ENCODE measurements around the gene TYW1B. TPM values are rescaled to one million over a fixed set of nuclear protein-coding genes. Genes with fewer than 3 reads are reported as not detected.
"Not testable (repeated sequence)": the region's sequence is repeated elsewhere in the genome, so short reads cannot be mapped to it uniquely, and the experiment has no call there.

Gene TYW1B
- total RNA-seq, 1 experiment from 2014 or later: 1.7 TPM

DNA sequence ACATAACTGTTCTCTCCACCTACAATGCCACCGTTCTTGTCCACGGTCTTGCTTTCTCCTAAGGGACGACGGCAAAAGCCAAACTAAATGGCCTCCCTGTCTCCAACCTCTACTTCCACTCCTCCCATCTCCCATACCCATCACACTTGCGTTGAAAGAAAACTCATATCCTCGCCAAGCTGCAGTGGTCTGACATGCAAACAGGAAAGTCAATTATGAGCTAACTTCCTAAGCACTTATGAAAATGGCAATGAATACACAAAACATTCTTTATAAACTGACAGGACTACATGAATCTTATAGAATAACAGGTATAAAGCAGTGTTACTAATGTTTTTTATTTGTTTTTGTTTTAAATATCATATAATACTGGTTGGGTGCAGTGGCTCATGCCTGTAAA lies 46.4 kb downstream of the TYW1B start:
- CTCF ChIA-PET: no interaction called here
- Mint-ChIP-seq H3K27ac (ENCODE audit: unreplicated experiment) (no peak overlapping the region), H3K36me3 (ENCODE audit: insufficient read depth, unreplicated experiment) (no peaks in the 10 kb centered on the region), H3K4me3 (ENCODE audit: low read depth, unreplicated experiment) (no peak overlapping the region), H3K9me3 (ENCODE audit: low read depth, unreplicated experiment) (no peaks in the 10 kb centered on the region), H3K27me3 (ENCODE audit: unreplicated experiment) (no peaks in the 10 kb centered on the region), H3K4me1 (ENCODE audit: low read depth, unreplicated experiment) (no peaks in the 10 kb centered on the region)
- intact Hi-C loops (cut with micrococcal nuclease; ENCODE audit: unreplicated experiment): no loop called here
- BruUV-seq (replicated peaks): no TSS peak
- TF ChIP-seq, protein P1, sequence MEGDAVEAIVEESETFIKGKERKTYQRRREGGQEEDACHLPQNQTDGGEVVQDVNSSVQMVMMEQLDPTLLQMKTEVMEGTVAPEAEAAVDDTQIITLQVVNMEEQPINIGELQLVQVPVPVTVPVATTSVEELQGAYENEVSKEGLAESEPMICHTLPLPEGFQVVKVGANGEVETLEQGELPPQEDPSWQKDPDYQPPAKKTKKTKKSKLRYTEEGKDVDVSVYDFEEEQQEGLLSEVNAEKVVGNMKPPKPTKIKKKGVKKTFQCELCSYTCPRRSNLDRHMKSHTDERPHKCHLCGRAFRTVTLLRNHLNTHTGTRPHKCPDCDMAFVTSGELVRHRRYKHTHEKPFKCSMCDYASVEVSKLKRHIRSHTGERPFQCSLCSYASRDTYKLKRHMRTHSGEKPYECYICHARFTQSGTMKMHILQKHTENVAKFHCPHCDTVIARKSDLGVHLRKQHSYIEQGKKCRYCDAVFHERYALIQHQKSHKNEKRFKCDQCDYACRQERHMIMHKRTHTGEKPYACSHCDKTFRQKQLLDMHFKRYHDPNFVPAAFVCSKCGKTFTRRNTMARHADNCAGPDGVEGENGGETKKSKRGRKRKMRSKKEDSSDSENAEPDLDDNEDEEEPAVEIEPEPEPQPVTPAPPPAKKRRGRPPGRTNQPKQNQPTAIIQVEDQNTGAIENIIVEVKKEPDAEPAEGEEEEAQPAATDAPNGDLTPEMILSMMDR (IDR thresholded peaks at IDR 0.05; ENCODE audit: unreplicated experiment): no peak
- no peak for DNase-seq

DNA sequence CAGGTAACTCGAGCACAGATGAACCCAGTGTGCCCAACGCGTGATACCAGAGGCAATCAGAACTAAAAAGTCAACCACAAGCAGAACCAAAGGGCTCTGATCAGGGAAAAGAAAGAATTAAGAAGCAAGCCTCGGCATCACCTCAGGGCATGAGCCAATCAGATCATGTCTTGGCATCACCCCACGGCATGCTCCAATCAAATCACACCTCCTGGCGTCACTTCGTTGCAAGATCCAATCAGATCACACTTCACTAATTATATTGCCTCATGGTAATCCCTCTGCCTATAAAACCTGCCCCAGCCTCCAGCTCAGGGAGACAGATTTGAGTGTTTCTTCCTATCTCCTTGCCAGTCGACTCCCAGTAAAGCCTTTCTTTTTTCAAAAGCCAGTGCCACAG lies 46.8 kb downstream of the TYW1B start:
- no peak overlapping the region for H3K27ac Mint-ChIP-seq (ENCODE audit: unreplicated experiment)
- no peaks in the 10 kb centered on the region for H3K27me3 Mint-ChIP-seq (ENCODE audit: unreplicated experiment)
- H3K4me1 Mint-ChIP-seq (ENCODE audit: low read depth, unreplicated experiment): no peaks in the 10 kb centered on the region
- no peaks in the 10 kb centered on the region for H3K9me3 Mint-ChIP-seq (ENCODE audit: low read depth, unreplicated experiment)
- no peak overlapping the region for H3K4me3 Mint-ChIP-seq (ENCODE audit: low read depth, unreplicated experiment)
- TF ChIP-seq, protein P1 (IDR thresholded peaks at IDR 0.05; ENCODE audit: unreplicated experiment): no peak
- intact Hi-C loops (cut with micrococcal nuclease; ENCODE audit: unreplicated experiment): no loop called here
- BruUV-seq (replicated peaks): no TSS peak
- CTCF ChIA-PET: no interaction called here
- no peaks in the 10 kb centered on the region for H3K36me3 Mint-ChIP-seq (ENCODE audit: insufficient read depth, unreplicated experiment)
- no peak for DNase-seq

DNA sequence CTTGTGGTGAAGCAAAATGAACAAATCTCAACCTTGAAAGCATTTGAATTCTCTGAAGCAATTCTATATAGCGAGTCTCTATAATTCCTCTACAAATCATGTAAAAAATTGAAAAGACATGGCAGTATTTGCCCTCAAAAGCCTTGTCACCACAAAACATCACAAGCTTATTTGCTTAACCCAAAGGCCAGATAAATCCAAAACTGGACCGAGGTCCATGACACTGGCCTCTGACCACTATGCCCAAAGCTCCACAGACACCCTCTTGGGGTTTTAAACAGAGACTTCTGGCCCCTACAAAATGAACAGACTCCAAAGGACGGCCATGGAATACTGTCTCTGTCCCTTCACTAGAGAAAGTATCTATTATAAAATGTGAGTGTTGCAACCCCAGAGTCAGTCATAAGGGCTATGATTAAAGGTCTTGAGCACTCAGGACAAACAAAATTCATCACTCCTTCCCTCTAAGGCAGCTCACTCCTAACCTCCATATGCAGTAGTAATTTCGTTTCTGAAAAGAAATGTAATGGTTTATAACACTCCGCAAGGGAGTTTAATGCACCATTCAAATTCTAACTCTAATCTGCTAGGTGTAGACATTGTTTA lies 47.6 kb downstream of the TYW1B start:
- BruUV-seq (replicated peaks); H3K4me3 Mint-ChIP-seq (ENCODE audit: low read depth, unreplicated experiment); H3K9me3 Mint-ChIP-seq (ENCODE audit: low read depth, unreplicated experiment); CTCF ChIA-PET; DNase-seq; intact Hi-C loops (cut with micrococcal nuclease; ENCODE audit: unreplicated experiment); H3K4me1 Mint-ChIP-seq (ENCODE audit: low read depth, unreplicated experiment); H3K27me3 Mint-ChIP-seq (ENCODE audit: unreplicated experiment); H3K36me3 Mint-ChIP-seq (ENCODE audit: insufficient read depth, unreplicated experiment); H3K27ac Mint-ChIP-seq (ENCODE audit: unreplicated experiment): not testable (repeated sequence)

DNA sequence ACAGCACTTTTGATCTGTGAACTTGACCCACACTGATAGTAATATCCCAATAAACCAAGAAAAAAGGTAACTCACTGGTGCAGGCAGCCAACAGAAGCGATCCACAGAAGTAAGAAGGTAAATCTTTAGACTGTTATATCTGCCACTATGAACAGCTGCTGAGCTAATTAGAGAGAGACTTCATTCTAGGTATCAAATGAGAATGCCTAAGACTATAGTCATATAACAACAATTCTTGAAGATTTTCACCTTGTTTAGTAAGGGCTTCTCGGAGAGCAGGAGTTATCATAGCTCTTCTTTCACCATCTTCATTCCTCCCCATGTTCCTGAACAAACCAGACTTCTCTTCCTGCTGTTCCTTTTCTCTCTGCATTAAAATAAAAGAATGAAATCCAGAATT lies 50.8 kb downstream of the TYW1B start:
- H3K27me3 Mint-ChIP-seq (ENCODE audit: unreplicated experiment); BruUV-seq (replicated peaks); H3K27ac Mint-ChIP-seq (ENCODE audit: unreplicated experiment); DNase-seq; CTCF ChIA-PET; H3K4me3 Mint-ChIP-seq (ENCODE audit: low read depth, unreplicated experiment); intact Hi-C loops (cut with micrococcal nuclease; ENCODE audit: unreplicated experiment); H3K36me3 Mint-ChIP-seq (ENCODE audit: insufficient read depth, unreplicated experiment); H3K4me1 Mint-ChIP-seq (ENCODE audit: low read depth, unreplicated experiment); H3K9me3 Mint-ChIP-seq (ENCODE audit: low read depth, unreplicated experiment): not testable (repeated sequence)

DNA sequence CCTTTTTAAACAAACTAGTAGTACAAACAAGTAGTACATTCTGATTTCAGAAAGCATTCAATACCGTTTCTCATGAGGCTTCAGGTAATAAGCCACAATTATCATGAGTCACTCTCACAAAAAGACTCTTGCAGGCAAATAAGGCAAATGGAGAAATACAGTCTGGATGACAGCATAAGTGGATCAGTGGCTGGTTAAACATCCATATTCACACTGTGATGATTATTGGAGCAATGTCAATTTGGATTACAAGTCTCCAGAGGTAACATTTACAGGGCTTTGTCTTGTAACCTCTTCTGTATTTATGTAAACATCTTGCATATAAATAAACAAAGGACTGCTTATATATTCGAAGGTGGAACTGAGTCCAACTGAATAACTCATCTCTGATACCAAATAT lies 55.4 kb downstream of the TYW1B start:
- H3K4me1 Mint-ChIP-seq (ENCODE audit: low read depth, unreplicated experiment); intact Hi-C loops (cut with micrococcal nuclease; ENCODE audit: unreplicated experiment); H3K9me3 Mint-ChIP-seq (ENCODE audit: low read depth, unreplicated experiment); DNase-seq; H3K36me3 Mint-ChIP-seq (ENCODE audit: insufficient read depth, unreplicated experiment); H3K27me3 Mint-ChIP-seq (ENCODE audit: unreplicated experiment); H3K27ac Mint-ChIP-seq (ENCODE audit: unreplicated experiment); H3K4me3 Mint-ChIP-seq (ENCODE audit: low read depth, unreplicated experiment); CTCF ChIA-PET; BruUV-seq (replicated peaks): not testable (repeated sequence)

DNA sequence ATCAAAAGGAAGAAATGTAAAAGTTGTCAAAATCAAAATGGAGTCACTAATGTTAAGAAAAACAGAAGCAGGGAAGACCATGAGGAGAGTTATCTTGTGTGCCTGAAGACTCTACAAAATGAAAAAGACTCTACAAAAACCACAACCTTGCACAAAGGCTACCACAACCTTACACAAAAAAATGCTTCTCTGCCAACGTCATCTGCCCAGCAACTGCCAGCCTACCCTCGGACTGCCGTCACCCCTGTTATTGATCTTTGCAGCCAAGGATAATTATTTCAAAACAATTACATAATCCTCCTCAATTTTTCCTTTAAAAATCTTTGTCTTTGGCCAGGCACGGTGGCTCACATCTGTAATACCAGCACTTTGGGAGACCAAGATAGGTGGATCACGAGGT lies 61.0 kb downstream of the TYW1B start:
- not testable (repeated sequence) for H3K27ac Mint-ChIP-seq (ENCODE audit: unreplicated experiment)

More for the DNA sequence above, 61.0 kb downstream of the TYW1B start:
- BruUV-seq (replicated peaks); intact Hi-C loops (cut with micrococcal nuclease; ENCODE audit: unreplicated experiment); H3K9me3 Mint-ChIP-seq (ENCODE audit: low read depth, unreplicated experiment); H3K27me3 Mint-ChIP-seq (ENCODE audit: unreplicated experiment); DNase-seq; H3K4me1 Mint-ChIP-seq (ENCODE audit: low read depth, unreplicated experiment); H3K4me3 Mint-ChIP-seq (ENCODE audit: low read depth, unreplicated experiment); H3K36me3 Mint-ChIP-seq (ENCODE audit: insufficient read depth, unreplicated experiment): not testable (repeated sequence)
- CTCF ChIA-PET: interaction anchor here (0.6 kb wide), 1 partner anchor 281 kb away, joined by 3 read pairs; no protein-coding TSS in a partner anchor

Data from Calu3 (cell line).